K562 (cell line): ENCODE results near the gene LENG9. TPM values are rescaled to one million over a fixed set of nuclear protein-coding genes. Genes with fewer than 3 reads are reported as not detected.

Experiments used
- ATAC-seq: fragments of 200-7000 bp; cut with Tn5 transposase; 3 replicates; pipeline ENCODE4 v1.9.1; 2020; ENCODE audit warnings: moderate library complexity
- BruUV-seq: library from RNA; stranded (reverse); fragments of 400-500 nt; replicated peaks from 2 replicates; lab custom pipeline; 2021; lab: Mats Ljungman, UMichigan
- CTCF ChIA-PET: fragments of 300-600 bp; formaldehyde crosslinking; extraction: SDS; loops from one replicate; lab custom pipeline; 2021; ENCODE audit warnings: low intra/inter-chr PET ratio; lab: Yijun Ruan, JAX
- POLR2A ChIA-PET: fragments of 300-600, 350-650 bp; sonication (Branson Sonifier 250); formaldehyde crosslinking; extraction: SDS; loops from one replicate; lab custom pipeline; 2021; ENCODE audit warnings: antibody characterized with exemption, inconsistent platforms; lab: Yijun Ruan, JAX
- DNase-seq, 4 experiments: peaks; one replicate each; pipeline versions ENCODE4 v3.0.0 to v3.0.0-alpha.2; 2011 to 2018; ENCODE audit warnings: low spot score in 3 of 4, mixed read lengths in 3 of 4; ENCODE audit errors: extremely low read depth in 1 of 4
- FAIRE-seq: peaks from 2 replicates; lab custom pipeline; 2011; peaks lifted over from hg19 to GRCh38; lab: Jason Lieb, UNC
- H2AFZ ChIP-seq: 2 replicates; pipeline ENCODE4 v1.6.0; 2011; ENCODE audit warnings: low read depth, low read length, control low read depth, inconsistent platforms
- H3K27ac ChIP-seq: fragments of 200-600 bp; 3 replicates; pipeline ENCODE4 v1.8.0; 2011; ENCODE audit warnings: low read depth, mild to moderate bottlenecking, control low read depth, inconsistent platforms, low read length, moderate library complexity, mixed read lengths; ENCODE audit errors: extremely low read depth
- H3K27me3 ChIP-seq, 2 experiments: fragments of 300-600 bp in 1 of 2; 2 replicates in 1 of 2; 3 replicates in 1 of 2; pipeline versions ENCODE4 v1.6.0 to v1.8.0; 2011; ENCODE audit warnings: inconsistent platforms in 2 of 2, low read length in 2 of 2, mild to moderate bottlenecking in 1 of 2, mixed read lengths in 1 of 2, moderate library complexity in 1 of 2; ENCODE audit not compliant: control insufficient read depth in 2 of 2, insufficient read depth in 2 of 2
- H3K36me3 ChIP-seq: fragments of 300-600 bp; 3 replicates; pipeline ENCODE4 v1.8.0; 2011; ENCODE audit warnings: mild to moderate bottlenecking, low read length, inconsistent platforms; ENCODE audit not compliant: control insufficient read depth, insufficient read depth
- H3K4me1 ChIP-seq, 2 experiments: fragments of 200-600 bp in 1 of 2; replicated peaks in 1 of 2; 2 replicates in 1 of 2; 3 replicates in 1 of 2; pipeline versions ENCODE4 v1.5.1 to v1.8.0; 2011; ENCODE audit warnings: inconsistent platforms in 2 of 2, low read length in 2 of 2, mild to moderate bottlenecking in 1 of 2, mixed read lengths in 1 of 2, moderate library complexity in 1 of 2; ENCODE audit not compliant: control insufficient read depth in 2 of 2, insufficient read depth in 2 of 2
- H3K4me2 ChIP-seq: 2 replicates; pipeline ENCODE4 v1.6.1; 2011; ENCODE audit warnings: low read length, control low read depth, inconsistent platforms, mixed read lengths; ENCODE audit not compliant: insufficient read depth
- H3K4me3 ChIP-seq: fragments of 200-600 bp; sonication (generic), shearing (Covaris generic); 2 replicates; pipeline ENCODE4 v1.5.1; 2016; ENCODE audit warnings: control low read depth, inconsistent platforms
- H3K79me2 ChIP-seq: fragments of 200-600 bp; 3 replicates; pipeline ENCODE4 v1.8.0; 2011; ENCODE audit warnings: low read length, inconsistent platforms; ENCODE audit not compliant: control insufficient read depth, insufficient read depth
- H3K9ac ChIP-seq, 2 experiments: 2 replicates each; pipeline versions ENCODE4 v1.6.0 to v1.6.1; 2011; ENCODE audit warnings: low read depth in 2 of 2, low read length in 2 of 2, control low read depth in 1 of 2, inconsistent platforms in 1 of 2, mild to moderate bottlenecking in 1 of 2, mixed read lengths in 1 of 2; ENCODE audit not compliant: insufficient read depth in 1 of 2
- H3K9me1 ChIP-seq: one replicate; pipeline ENCODE4 v1.6.0; 2011; ENCODE audit warnings: inconsistent platforms, mild to moderate bottlenecking, low read length, moderate library complexity; ENCODE audit not compliant: control insufficient read depth, insufficient read depth
- H3K9me3 ChIP-seq: replicated peaks from 2 replicates; pipeline ENCODE4 v1.5.1; 2011; ENCODE audit warnings: low read depth, low read length, inconsistent platforms; ENCODE audit not compliant: control insufficient read depth, insufficient read depth
- H4K20me1 ChIP-seq: replicated peaks from 2 replicates; pipeline ENCODE4 v1.6.1; 2011; ENCODE audit warnings: low read length, inconsistent platforms, mixed read lengths; ENCODE audit not compliant: control insufficient read depth, insufficient read depth
- ARID2 ChIP-seq: fragments of 450-650 bp; IDR thresholded peaks from 2 replicates; pipeline ENCODE4 v1.6.1; 2017; ENCODE audit warnings: antibody characterized with exemption, mild to moderate bottlenecking
- BCOR ChIP-seq: fragments of 450-650 bp; IDR thresholded peaks from 2 replicates; pipeline ENCODE4 v1.6.1; 2016
- CBX1 ChIP-seq: sonication (generic); IDR thresholded peaks from 2 replicates; pipeline ENCODE4 v1.6.1; 2016; ENCODE audit warnings: antibody characterized with exemption, low read depth, mild to moderate bottlenecking
- CCAR2 ChIP-seq: fragments of 200-400 bp; formaldehyde crosslinking; IDR thresholded peaks from 2 replicates; pipeline ENCODE4 v1.6.1; 2017; ENCODE audit warnings: mild to moderate bottlenecking, low read depth, low read length
- EWSR1 ChIP-seq: fragments of 450-650 bp; IDR thresholded peaks from 2 replicates; pipeline ENCODE4 v1.6.1; 2018; ENCODE audit warnings: borderline replicate concordance, mild to moderate bottlenecking, low read depth, moderate library complexity; ENCODE audit not compliant: partially characterized antibody
- HDAC1 ChIP-seq, 2 experiments: fragments of 450-650 bp; IDR thresholded peaks; 2 replicates each; pipeline ENCODE4 v1.6.1; 2016 to 2017; ENCODE audit warnings: inconsistent platforms in 1 of 2, mild to moderate bottlenecking in 1 of 2, moderate library complexity in 1 of 2
- HMG20A ChIP-seq: fragments of 450-650 bp; formaldehyde crosslinking; conservative IDR thresholded peaks from 2 replicates; pipeline ENCODE4 v1.4.0; 2020; ENCODE audit warnings: mild to moderate bottlenecking, mixed read lengths
- MTA1 ChIP-seq: fragments of 450-650 bp; IDR thresholded peaks from 2 replicates; pipeline ENCODE4 v1.6.1; 2017; ENCODE audit warnings: borderline replicate concordance
- MTA2 ChIP-seq: fragments of 450-650 bp; IDR thresholded peaks from 2 replicates; pipeline ENCODE4 v1.6.1; 2016; ENCODE audit warnings: low read depth
- OTX1 ChIP-seq: fragments of 450-650 bp; formaldehyde crosslinking; IDR thresholded peaks from 2 replicates; pipeline ENCODE4 v1.4.0; 2022; ENCODE audit warnings: mild to moderate bottlenecking
- PPARD ChIP-seq: fragments of 250-450 bp; sonication (Bioruptor Pico); IDR thresholded peaks from 2 replicates; pipeline ENCODE4 v1.8.0; 2022; ENCODE audit warnings: inconsistent platforms, mild to moderate bottlenecking, moderate library complexity
- RBM14 ChIP-seq: fragments of 200-400 bp; formaldehyde crosslinking; IDR thresholded peaks from 2 replicates; pipeline ENCODE4 v1.6.1; 2018; ENCODE audit warnings: low read depth, mild to moderate bottlenecking, low read length, moderate library complexity, borderline replicate concordance; ENCODE audit not compliant: insufficient read depth
- SETDB1 ChIP-seq: IDR thresholded peaks from one replicate; pipeline ENCODE4 v1.6.1; 2012; ENCODE audit warnings: low read length, control low read depth, inconsistent platforms
- SMAD2 ChIP-seq: fragments of 150-350 bp; IDR thresholded peaks from 2 replicates; pipeline ENCODE4 v1.6.1; 2014; ENCODE audit warnings: low read depth, mild to moderate bottlenecking, low read length
- STAT5B ChIP-seq: fragments of 250-450 bp; sonication (Bioruptor Pico); IDR thresholded peaks from 2 replicates; pipeline ENCODE4 v1.8.0; 2021; ENCODE audit warnings: mild to moderate bottlenecking, inconsistent platforms
- TSC22D4 ChIP-seq: fragments of 450-650 bp; IDR thresholded peaks from 2 replicates; pipeline ENCODE4 v1.6.1; 2016; ENCODE audit warnings: missing genetic modification characterization, missing biosample characterization, control low read depth
- WGBS: fragments of 100-300 bp; shearing (Covaris generic); methylation state at CpG from one replicate; pipeline ENCODE4 v1.1.6; 2016; ENCODE audit warnings: low coverage, mixed read lengths; ENCODE audit not compliant: insufficient coverage; ENCODE audit errors: missing lambda C conversion rate; 5-methylcytosine and 5-hydroxymethylcytosine counted together
- in situ Hi-C: fragments of 300-500 bp; cut with MboI; formaldehyde crosslinking; loops from 4 replicates; pipeline ENCODE4 v1.15.0; 2018; ENCODE audit warnings: inconsistent platforms, mixed read lengths
- intact Hi-C: fragments of 100-400 bp; cut with micrococcal nuclease; formaldehyde crosslinking; loops from 2 replicates; pipeline ENCODE4 v1.14.2; 2022
- polyA plus RNA-seq, 8 experiments: library from polyadenylated mRNA; depleted of rRNA in 4 of 8; stranded (reverse) in 5 of 8; unstranded in 3 of 8; fragments of >200 nt; fragmentation: Nextera tagmentation in 2 of 8; fragmentation: Illumina TruSeq in 1 of 8; extraction: Ambion mirVana in 2 of 8; extraction: Trizol in 1 of 8; gene quantifications; 2 replicates each; pipeline versions ENCODE4 v1.2.1 to v1.2.3, GENCODE V29; 2011 to 2014; ENCODE audit warnings: inconsistent platforms in 1 of 8, missing spikeins in 1 of 8
- total RNA-seq, 7 experiments: library from RNA; depleted of rRNA in 6 of 7; stranded (reverse); fragments of >200 nt in 6 of 7; fragmentation: Illumina TruSeq in 2 of 7; extraction: Trizol in 2 of 7; gene quantifications; 2 replicates each; pipeline versions ENCODE4 v1.2.1 to v1.2.3, GENCODE V29; 2011 to 2021; ENCODE audit warnings: low replicate concordance in 1 of 7
- TF ChIP-seq, protein P1 (sequence below): fragments of 250-450 bp; sonication (Bioruptor Pico); IDR thresholded peaks from 2 replicates; pipeline ENCODE4 v1.5.0; 2022; ENCODE audit warnings: mild to moderate bottlenecking
- TF ChIP-seq, protein P2 (sequence below): sonication (generic); formaldehyde crosslinking; IDR thresholded peaks from 2 replicates; pipeline ENCODE4 v1.9.0; 2022; ENCODE audit warnings: mild to moderate bottlenecking, missing genetic modification reagents

LENG9 gene
- total and polyA plus RNA-seq, 9 of the 15 experiments (the other 6 are each of a cell fraction or from before 2014, with no cell fraction given): 0.06 to 0.64 (median 0.33) TPM; not detected in 1

DNA sequence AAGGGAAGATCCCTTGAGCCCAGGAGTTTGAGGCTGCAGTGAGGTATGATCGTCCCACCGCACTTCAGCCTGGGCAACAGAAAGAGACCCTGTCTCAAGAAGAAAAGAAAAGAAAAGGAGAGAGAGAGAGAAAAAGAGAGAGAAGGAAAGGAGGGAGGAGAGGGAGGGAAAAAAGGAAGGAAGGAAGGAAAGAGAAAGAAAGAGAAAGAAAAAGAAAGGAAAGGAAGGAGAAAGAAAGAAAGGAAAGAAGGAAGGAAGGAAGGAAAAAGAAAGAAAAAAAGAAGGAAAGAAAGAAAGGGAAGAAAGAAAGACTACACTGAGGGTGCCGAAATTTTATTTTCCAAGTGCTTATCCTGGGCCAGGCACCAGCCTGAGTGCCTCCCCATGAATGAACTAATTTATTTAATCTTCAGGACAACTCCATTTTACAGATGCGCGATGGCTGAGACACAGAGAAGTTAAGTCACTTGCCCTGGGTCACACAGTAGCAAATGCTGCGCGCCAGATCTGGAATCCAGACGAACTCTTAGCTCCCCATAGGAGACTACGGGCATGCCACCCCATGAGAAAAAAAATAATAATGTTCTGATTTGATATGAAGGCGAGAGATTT is 6.8 kb upstream of the LENG9 start:
- Histone ChIP-seq H3K9me1 (no peaks in the 10 kb centered on the region), H3K9me3 (no peaks in the 10 kb centered on the region), H3K36me3 (no peaks in the 10 kb centered on the region), H3K4me1 (peaks cover 0 to 24% of the 10 kb centered on the region in 2 experiments; a peak in 2 of 5 replicates), H3K27ac (no peak overlapping the region), H3K79me2 (no peaks in the 10 kb centered on the region), H3K4me2 (no peak overlapping the region), H3K4me3 (no peak overlapping the region), H4K20me1 (0 out of 2 replicates have a peak, but pooled peaks cover 3% of the 10 kb centered on the region), H2AFZ (no peak overlapping the region), H3K9ac (no peak overlapping the region), H3K27me3 (peaks cover 13 to 37% of the 10 kb centered on the region in 2 experiments)
- in situ Hi-C loops: no loop called here
- FAIRE-seq: no peak
- CTCF ChIA-PET: no interaction called here
- DNase-seq: no peak
- intact Hi-C loops: no loop called here
- POLR2A ChIA-PET: interaction anchor here (0.8 to 1.1 kb wide), 2 partner anchors 16 to 20 kb away, joined by 3 read pairs; no protein-coding TSS in a partner anchor
- WGBS: 20% methylated on average over 8 of the region's 10 CpGs
- ATAC-seq: no peak
- BruUV-seq: no TSS peak
- TF ChIP-seq RBM14: no peak
- no peak for TF ChIP-seq HMG20A (CRISPR knock-in tag)
- no peak for TF ChIP-seq CCAR2
- TF ChIP-seq HDAC1 (IDR thresholded peaks at IDR 0.05): 0 out of 4 replicates have a peak, but pooled peaks of 1 of the 2 experiments have one; percentile 16
- TF ChIP-seq MTA2: no peak
- TF ChIP-seq ARID2: no peak
- no peak for TF ChIP-seq STAT5B (CRISPR knock-in tag)
- peak; percentile 49; the same call in 1 of the 2 replicates for TF ChIP-seq MTA1
- peak; percentile 52; the same call in 1 of the 2 replicates for TF ChIP-seq BCOR
- TF ChIP-seq, protein P1, sequence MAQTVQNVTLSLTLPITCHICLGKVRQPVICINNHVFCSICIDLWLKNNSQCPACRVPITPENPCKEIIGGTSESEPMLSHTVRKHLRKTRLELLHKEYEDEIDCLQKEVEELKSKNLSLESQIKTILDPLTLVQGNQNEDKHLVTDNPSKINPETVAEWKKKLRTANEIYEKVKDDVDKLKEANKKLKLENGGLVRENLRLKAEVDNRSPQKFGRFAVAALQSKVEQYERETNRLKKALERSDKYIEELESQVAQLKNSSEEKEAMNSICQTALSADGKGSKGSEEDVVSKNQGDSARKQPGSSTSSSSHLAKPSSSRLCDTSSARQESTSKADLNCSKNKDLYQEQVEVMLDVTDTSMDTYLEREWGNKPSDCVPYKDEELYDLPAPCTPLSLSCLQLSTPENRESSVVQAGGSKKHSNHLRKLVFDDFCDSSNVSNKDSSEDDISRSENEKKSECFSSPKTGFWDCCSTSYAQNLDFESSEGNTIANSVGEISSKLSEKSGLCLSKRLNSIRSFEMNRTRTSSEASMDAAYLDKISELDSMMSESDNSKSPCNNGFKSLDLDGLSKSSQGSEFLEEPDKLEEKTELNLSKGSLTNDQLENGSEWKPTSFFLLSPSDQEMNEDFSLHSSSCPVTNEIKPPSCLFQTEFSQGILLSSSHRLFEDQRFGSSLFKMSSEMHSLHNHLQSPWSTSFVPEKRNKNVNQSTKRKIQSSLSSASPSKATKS (CRISPR knock-in tag): no peak
- TF ChIP-seq OTX1 (CRISPR knock-in tag): 0 out of 2 replicates have a peak, but pooled peaks have one; percentile 35
- TF ChIP-seq, protein P2, sequence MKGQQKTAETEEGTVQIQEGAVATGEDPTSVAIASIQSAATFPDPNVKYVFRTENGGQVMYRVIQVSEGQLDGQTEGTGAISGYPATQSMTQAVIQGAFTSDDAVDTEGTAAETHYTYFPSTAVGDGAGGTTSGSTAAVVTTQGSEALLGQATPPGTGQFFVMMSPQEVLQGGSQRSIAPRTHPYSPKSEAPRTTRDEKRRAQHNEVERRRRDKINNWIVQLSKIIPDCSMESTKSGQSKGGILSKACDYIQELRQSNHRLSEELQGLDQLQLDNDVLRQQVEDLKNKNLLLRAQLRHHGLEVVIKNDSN (CRISPR knock-in tag): no peak
- no peak for TF ChIP-seq PPARD
- TF ChIP-seq CBX1: no peak
- no peak for TF ChIP-seq EWSR1
- TF ChIP-seq TSC22D4 (tag): no peak
- no peak for TF ChIP-seq SMAD2
- TF ChIP-seq SETDB1: no peak
